HepG2 (cell line): ENCODE results near the gene STIP1. TPM values are rescaled to one million over a fixed set of nuclear protein-coding genes. Genes with fewer than 3 reads are reported as not detected.

Experiments
- IRF2 ChIP-seq: IDR thresholded peaks from 2 replicates; pipeline ENCODE4 v1.6.1; 2018; ENCODE audit warnings: missing genetic modification reagents, missing compliant biosample characterization
- KLF6 ChIP-seq: IDR thresholded peaks from 2 replicates; pipeline ENCODE4 v1.8.0; 2016; ENCODE audit warnings: missing biosample characterization, missing genetic modification reagents
- NCOR1 ChIP-seq: fragments of 200-600 bp; sonication (generic); IDR thresholded peaks from 2 replicates; pipeline ENCODE4 v1.7.0; 2017; ENCODE audit warnings: antibody characterized with exemption, low read length, borderline replicate concordance
- ZNF639 ChIP-seq: conservative IDR thresholded peaks from 2 replicates; pipeline ENCODE4 v1.6.1; 2018; ENCODE audit warnings: missing genetic modification reagents
- ZNF761 ChIP-seq: sonication (generic); formaldehyde crosslinking; conservative IDR thresholded peaks from 2 replicates; pipeline ENCODE4 v1.4.0; 2020; ENCODE audit warnings: mild to moderate bottlenecking, missing genetic modification reagents
- polyA plus RNA-seq, 8 experiments: library from polyadenylated mRNA; depleted of rRNA in 3 of 8; stranded (reverse) in 7 of 8; unstranded in 1 of 8; fragments of >200 nt; fragmentation: Illumina TruSeq in 4 of 8; extraction: Trizol in 4 of 8; gene quantifications; 2 replicates each; pipeline versions ENCODE4 v1.2.1 to v1.2.3, GENCODE V29; 2011 to 2016; ENCODE audit warnings: low read depth in 4 of 8, missing spikeins in 1 of 8, mixed read lengths in 1 of 8; ENCODE audit not compliant: insufficient read depth in 1 of 8
- total RNA-seq, 5 experiments: library from RNA; depleted of rRNA; stranded (reverse); fragments of >200 nt; fragmentation: Illumina TruSeq; extraction: Trizol; gene quantifications; 2 replicates each; pipeline ENCODE4 v1.2.3, GENCODE V29; 2016; ENCODE audit warnings: low read depth in 1 of 5
- TF ChIP-seq, protein P1 (sequence below), 2 experiments: sonication (generic) in 1 of 2; formaldehyde crosslinking in 1 of 2; IDR thresholded peaks; 2 replicates each; pipeline versions ENCODE4 v1.6.1 to v1.9.0; 2014 to 2022; ENCODE audit warnings: antibody characterized with exemption in 1 of 2, borderline replicate concordance in 1 of 2, inconsistent platforms in 1 of 2, low read depth in 1 of 2, missing genetic modification reagents in 1 of 2

STIP1 gene
- total and polyA plus RNA-seq, 2 of the 13 experiments (the other 11 are each of a cell fraction or from before 2014, with no cell fraction given), result 81.1 to 217 TPM

GRCh38 chr11:64180891-64181290 lies 5.1 kb upstream of the STIP1 start (continued):
- no peak for TF ChIP-seq ZNF761
- TF ChIP-seq KLF6 (CRISPR knock-in tag), result no peak
- no peak for TF ChIP-seq IRF2 (CRISPR knock-in tag)
- TF ChIP-seq, protein P1, sequence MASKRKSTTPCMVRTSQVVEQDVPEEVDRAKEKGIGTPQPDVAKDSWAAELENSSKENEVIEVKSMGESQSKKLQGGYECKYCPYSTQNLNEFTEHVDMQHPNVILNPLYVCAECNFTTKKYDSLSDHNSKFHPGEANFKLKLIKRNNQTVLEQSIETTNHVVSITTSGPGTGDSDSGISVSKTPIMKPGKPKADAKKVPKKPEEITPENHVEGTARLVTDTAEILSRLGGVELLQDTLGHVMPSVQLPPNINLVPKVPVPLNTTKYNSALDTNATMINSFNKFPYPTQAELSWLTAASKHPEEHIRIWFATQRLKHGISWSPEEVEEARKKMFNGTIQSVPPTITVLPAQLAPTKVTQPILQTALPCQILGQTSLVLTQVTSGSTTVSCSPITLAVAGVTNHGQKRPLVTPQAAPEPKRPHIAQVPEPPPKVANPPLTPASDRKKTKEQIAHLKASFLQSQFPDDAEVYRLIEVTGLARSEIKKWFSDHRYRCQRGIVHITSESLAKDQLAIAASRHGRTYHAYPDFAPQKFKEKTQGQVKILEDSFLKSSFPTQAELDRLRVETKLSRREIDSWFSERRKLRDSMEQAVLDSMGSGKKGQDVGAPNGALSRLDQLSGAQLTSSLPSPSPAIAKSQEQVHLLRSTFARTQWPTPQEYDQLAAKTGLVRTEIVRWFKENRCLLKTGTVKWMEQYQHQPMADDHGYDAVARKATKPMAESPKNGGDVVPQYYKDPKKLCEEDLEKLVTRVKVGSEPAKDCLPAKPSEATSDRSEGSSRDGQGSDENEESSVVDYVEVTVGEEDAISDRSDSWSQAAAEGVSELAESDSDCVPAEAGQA (IDR thresholded peaks at IDR 0.05; ENCODE audit: low read depth), result no peak
- TF ChIP-seq, protein P1 (CRISPR knock-in tag; IDR thresholded peaks at IDR 0.05; ENCODE audit: borderline replicate concordance), result no peak
- no peak for TF ChIP-seq NCOR1
- no peak for TF ChIP-seq ZNF639 (CRISPR knock-in tag)
